Osteocyte (in vitro differentiated cells): ENCODE results near the gene TPBG. TPM values are rescaled to one million over a fixed set of nuclear protein-coding genes. Genes with fewer than 3 reads are reported as not detected.

ENCODE experiments used
- DNase-seq: peaks from one replicate; pipeline ENCODE4 v3.0.0; 2021; ENCODE audit warnings: mixed read lengths; ENCODE audit not compliant: unreplicated experiment; ENCODE audit errors: extremely low spot score
- H3K27ac Mint-ChIP-seq: one replicate; pipeline ENCODE4 v1.8.0; 2021; ENCODE audit warnings: mild to moderate bottlenecking, mixed read lengths; ENCODE audit not compliant: unreplicated experiment
- H3K27me3 Mint-ChIP-seq: one replicate; pipeline ENCODE4 v1.8.0; 2021; ENCODE audit warnings: mixed read lengths; ENCODE audit not compliant: unreplicated experiment
- H3K36me3 Mint-ChIP-seq: one replicate; pipeline ENCODE4 v1.8.0; 2021; ENCODE audit warnings: mixed read lengths; ENCODE audit not compliant: unreplicated experiment
- H3K4me1 Mint-ChIP-seq: one replicate; pipeline ENCODE4 v1.8.0; 2021; ENCODE audit warnings: mixed read lengths; ENCODE audit not compliant: unreplicated experiment
- H3K4me3 Mint-ChIP-seq: one replicate; pipeline ENCODE4 v1.8.0; 2021; ENCODE audit warnings: mild to moderate bottlenecking, moderate library complexity, mixed read lengths; ENCODE audit not compliant: unreplicated experiment
- H3K9me3 Mint-ChIP-seq: one replicate; pipeline ENCODE4 v1.8.0; 2021; ENCODE audit warnings: mixed read lengths; ENCODE audit not compliant: unreplicated experiment
- long read RNA-seq: library from polyadenylated mRNA; unstranded; transcript quantifications from one replicate; pipeline ENCODE4 v2.0.0, GENCODE V29; 2021
- total RNA-seq: library from RNA; stranded (reverse); gene quantifications from 2 replicates; pipeline ENCODE4 v1.2.1, GENCODE V29; 2021
- TF ChIP-seq, protein P1 (sequence below): fragments of 200-600 bp; sonication (generic); IDR thresholded peaks from 2 replicates; pipeline ENCODE4 v1.5.0; 2021; ENCODE audit warnings: antibody characterized with exemption, mild to moderate bottlenecking, moderate library complexity

Gene TPBG, protein sequence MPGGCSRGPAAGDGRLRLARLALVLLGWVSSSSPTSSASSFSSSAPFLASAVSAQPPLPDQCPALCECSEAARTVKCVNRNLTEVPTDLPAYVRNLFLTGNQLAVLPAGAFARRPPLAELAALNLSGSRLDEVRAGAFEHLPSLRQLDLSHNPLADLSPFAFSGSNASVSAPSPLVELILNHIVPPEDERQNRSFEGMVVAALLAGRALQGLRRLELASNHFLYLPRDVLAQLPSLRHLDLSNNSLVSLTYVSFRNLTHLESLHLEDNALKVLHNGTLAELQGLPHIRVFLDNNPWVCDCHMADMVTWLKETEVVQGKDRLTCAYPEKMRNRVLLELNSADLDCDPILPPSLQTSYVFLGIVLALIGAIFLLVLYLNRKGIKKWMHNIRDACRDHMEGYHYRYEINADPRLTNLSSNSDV
- total RNA-seq, result 44.1 and 47.1 TPM in 2 replicates
- long read RNA-seq, partial matches to known transcripts, result 16 of 17 reads
- long read RNA-seq, other reads (novel, unspliced or antisense), result 1 of 17 reads

DNA sequence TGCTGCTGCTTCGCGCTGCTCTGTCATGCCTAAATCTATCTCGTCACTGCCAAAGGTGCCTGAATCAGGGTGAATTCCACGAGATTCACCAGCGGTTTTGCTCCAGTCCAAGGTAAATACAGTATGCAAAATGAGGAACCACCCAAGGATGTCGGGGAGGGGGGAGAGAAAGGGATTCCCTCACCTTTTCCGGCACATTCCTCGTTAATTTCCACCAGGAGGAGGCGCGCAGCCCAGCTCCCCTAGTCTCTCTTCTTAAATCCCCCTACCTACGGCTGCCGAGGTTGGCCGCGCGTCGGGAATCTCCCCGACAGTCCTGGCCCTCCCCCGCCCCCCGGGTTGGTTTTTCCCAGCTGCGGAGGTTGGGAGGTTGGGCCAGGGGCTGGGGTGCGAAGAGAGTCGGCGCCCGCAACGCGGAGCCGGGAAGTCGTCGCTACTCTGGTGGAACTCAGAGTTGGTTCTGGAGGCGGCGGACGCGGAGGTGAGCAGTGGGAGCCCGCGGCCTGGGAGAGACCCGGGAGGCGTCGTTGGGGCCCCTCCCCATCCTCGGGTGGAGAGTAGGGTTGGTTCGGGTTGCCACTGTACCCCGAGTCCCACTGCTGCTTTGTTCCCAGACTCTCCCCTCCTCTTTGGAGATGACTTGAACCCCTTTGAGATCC is at the start of gene TPBG:
Gene TPBG, plus strand, starts transcription at position 390 of the 659 bp plus-strand sequence. CDS start 1,145 bp downstream, outside the sequence.
- TF ChIP-seq, protein P1, sequence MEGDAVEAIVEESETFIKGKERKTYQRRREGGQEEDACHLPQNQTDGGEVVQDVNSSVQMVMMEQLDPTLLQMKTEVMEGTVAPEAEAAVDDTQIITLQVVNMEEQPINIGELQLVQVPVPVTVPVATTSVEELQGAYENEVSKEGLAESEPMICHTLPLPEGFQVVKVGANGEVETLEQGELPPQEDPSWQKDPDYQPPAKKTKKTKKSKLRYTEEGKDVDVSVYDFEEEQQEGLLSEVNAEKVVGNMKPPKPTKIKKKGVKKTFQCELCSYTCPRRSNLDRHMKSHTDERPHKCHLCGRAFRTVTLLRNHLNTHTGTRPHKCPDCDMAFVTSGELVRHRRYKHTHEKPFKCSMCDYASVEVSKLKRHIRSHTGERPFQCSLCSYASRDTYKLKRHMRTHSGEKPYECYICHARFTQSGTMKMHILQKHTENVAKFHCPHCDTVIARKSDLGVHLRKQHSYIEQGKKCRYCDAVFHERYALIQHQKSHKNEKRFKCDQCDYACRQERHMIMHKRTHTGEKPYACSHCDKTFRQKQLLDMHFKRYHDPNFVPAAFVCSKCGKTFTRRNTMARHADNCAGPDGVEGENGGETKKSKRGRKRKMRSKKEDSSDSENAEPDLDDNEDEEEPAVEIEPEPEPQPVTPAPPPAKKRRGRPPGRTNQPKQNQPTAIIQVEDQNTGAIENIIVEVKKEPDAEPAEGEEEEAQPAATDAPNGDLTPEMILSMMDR, result peak; percentile 60
- H3K27me3 Mint-ChIP-seq, result peaks cover 39% of the 10 kb centered on the region

DNA sequence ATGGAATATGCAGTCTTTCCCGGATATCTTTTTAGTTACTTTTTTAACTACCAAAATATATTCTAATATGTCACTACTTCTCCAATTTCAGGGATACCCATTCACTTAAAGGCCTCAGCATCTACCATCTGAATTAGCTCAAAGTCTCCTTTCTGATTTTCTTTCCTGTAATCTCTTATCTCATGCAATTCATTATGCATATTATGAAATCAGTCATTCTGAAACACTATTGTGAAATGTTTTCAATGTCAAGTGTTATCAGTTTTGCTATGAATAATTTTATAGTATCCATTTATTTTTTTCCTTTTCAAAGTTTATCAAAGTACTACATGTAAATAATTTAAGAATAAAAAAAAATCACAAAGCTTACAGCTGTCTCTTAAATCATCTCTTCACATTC is 41.2 kb upstream of the TPBG start:
- TF ChIP-seq, protein P1, result no peak
- H3K27ac Mint-ChIP-seq, result no peak overlapping the region
- no peak overlapping the region for H3K4me3 Mint-ChIP-seq
- DNase-seq, result no peak
- peaks cover 45% of the 10 kb centered on the region for H3K27me3 Mint-ChIP-seq
- no peaks in the 10 kb centered on the region for H3K9me3 Mint-ChIP-seq
- H3K36me3 Mint-ChIP-seq, result no peaks in the 10 kb centered on the region
- no peaks in the 10 kb centered on the region for H3K4me1 Mint-ChIP-seq

More for the DNA sequence above, at the start of gene TPBG:
- peak; percentile 88 for DNase-seq
- peaks cover 23% of the 10 kb centered on the region for H3K4me1 Mint-ChIP-seq
- no peaks in the 10 kb centered on the region for H3K9me3 Mint-ChIP-seq
- H3K27ac Mint-ChIP-seq, result peak within 1 kb of the TSS; percentile 90
- peaks cover 11% of the 10 kb centered on the region for H3K36me3 Mint-ChIP-seq
- peak within 1 kb of the TSS; percentile 96 for H3K4me3 Mint-ChIP-seq

DNA sequence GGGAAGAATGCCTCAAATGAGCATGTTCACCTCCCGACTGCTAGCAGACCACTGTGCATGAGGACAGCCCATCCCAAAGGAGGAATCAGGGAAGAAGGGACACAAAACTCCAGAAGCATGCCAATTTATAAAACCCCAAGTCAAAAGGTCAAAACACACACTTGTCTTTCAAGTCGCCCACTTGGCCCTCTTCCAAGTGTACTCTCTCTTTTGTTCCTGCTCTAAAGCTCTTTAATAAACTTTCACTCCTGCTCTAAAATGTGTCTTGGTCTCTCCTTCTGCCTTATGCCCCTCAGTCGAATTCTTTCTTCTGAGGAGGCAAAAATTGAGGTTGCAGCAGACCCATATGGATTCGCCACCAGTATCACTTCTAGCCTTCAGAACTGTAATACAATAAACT is 33.9 kb upstream of the TPBG start:
- H3K36me3 Mint-ChIP-seq, result no peaks in the 10 kb centered on the region
- H3K4me1 Mint-ChIP-seq, result peaks cover 4% of the 10 kb centered on the region
- H3K9me3 Mint-ChIP-seq, result no peaks in the 10 kb centered on the region
- H3K27ac Mint-ChIP-seq, result no peak overlapping the region
- TF ChIP-seq, protein P1, result no peak
- H3K27me3 Mint-ChIP-seq, result peaks cover 45% of the 10 kb centered on the region
- DNase-seq, result no peak
- no peak overlapping the region for H3K4me3 Mint-ChIP-seq

DNA sequence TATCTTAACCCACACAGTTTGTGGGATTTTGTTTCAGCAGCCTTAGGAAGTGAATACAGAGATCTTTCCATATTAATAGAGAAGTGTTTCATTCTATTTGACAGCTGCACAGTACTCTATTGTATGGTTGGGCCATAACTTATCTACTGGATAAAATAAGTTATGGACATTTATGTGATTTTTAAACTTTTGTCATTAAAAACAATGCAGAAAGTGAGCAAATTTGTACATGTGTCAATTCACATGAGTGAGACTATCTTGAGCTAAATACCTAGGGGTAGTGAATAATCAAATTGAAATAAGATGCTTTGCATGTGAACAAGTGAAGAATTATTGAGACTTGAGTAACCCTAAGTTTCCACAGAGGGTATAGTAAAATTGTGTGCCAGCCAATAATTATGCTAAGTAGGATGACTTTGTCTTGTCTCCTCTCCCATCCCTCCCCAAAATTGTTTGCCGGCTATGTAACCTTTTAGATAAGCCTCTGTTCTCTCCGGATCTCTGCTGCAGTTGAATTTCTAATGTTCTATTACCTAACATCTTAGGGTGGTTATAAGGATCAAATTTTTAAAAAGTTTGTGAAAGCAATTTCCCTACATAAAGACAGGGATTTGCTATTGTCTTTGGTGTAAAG is 33.3 kb upstream of the TPBG start:
- Mint-ChIP-seq H3K4me3 (no peak overlapping the region), H3K27me3 (peaks cover 49% of the 10 kb centered on the region), H3K9me3 (no peaks in the 10 kb centered on the region), H3K36me3 (no peaks in the 10 kb centered on the region), H3K4me1 (peaks cover 4% of the 10 kb centered on the region), H3K27ac (no peak overlapping the region)
- DNase-seq, result no peak
- TF ChIP-seq, protein P1, result no peak
